Measurements from ENCODE around the gene DOK5.

- no peak for TF ChIP-seq CTCF (IDR thresholded peaks at IDR 0.05)
- TF ChIP-seq POLR2A (IDR thresholded peaks at IDR 0.05) = no peak
These were observed 46.0 kb upstream of the DOK5 start for GRCh38 chr20:54429364-54429763.
